IMR-90 (cell line): ENCODE data around the gene FAM193A. TPM values are rescaled to one million over a fixed set of nuclear protein-coding genes. Genes with fewer than 3 reads are reported as not detected.
A peak's percentile ranks its signal among the peaks of the same experiment; 100 is the strongest.

ENCODE experiments used
- ATAC-seq: fragments of 200-7000 bp; cut with Tn5 transposase; 2 replicates; pipeline ENCODE4 v1.9.1; 2020; ENCODE audit warnings: low read depth, mild to moderate bottlenecking, moderate library complexity
- BruUV-seq: library from RNA; stranded (reverse); fragments of 400-500 nt; replicated peaks from 2 replicates; lab custom pipeline; 2021; lab: Mats Ljungman, UMichigan
- CTCF ChIA-PET: fragments of 300-600 bp; formaldehyde crosslinking; extraction: SDS; loops from one replicate; lab custom pipeline; 2021; ENCODE audit warnings: antibody characterized with exemption; lab: Yijun Ruan, JAX
- POLR2A ChIA-PET: fragments of 300-600 bp; sonication (Branson Sonifier 250); formaldehyde crosslinking; loops from one replicate; lab custom pipeline; 2022; ENCODE audit warnings: antibody characterized with exemption; ENCODE audit not compliant: unreplicated experiment; lab: Charles Lee
- DNase-seq: peaks from one replicate; pipeline ENCODE4 v3.0.0; 2013
- H2AFZ ChIP-seq: replicated peaks from 2 replicates; pipeline ENCODE3; 2013; ENCODE audit warnings: low read length, mild to moderate bottlenecking; ENCODE audit not compliant: poor library complexity
- H2AK5ac ChIP-seq: 2 replicates; pipeline ENCODE4 v1.6.1; 2013; ENCODE audit warnings: low read depth, low read length, inconsistent platforms
- H2AK9ac ChIP-seq: replicated peaks from 2 replicates; pipeline ENCODE3; 2013; ENCODE audit warnings: mild to moderate bottlenecking, low read depth, low read length, moderate library complexity; ENCODE audit not compliant: poor library complexity
- H2BK120ac ChIP-seq: 2 replicates; pipeline ENCODE4 v1.6.1; 2013; ENCODE audit warnings: low read depth, low read length, inconsistent platforms
- H2BK15ac ChIP-seq: 3 replicates; pipeline ENCODE4 v1.6.1; 2013; ENCODE audit warnings: low read depth, low read length, inconsistent platforms
- H2BK20ac ChIP-seq: 2 replicates; pipeline ENCODE4 v1.6.1; 2013; ENCODE audit warnings: low read depth, mild to moderate bottlenecking, inconsistent platforms, low read length, moderate library complexity
- H2BK5ac ChIP-seq: 2 replicates; pipeline ENCODE4 v1.6.1; 2013; ENCODE audit warnings: mild to moderate bottlenecking, low read depth, low read length, inconsistent platforms; ENCODE audit not compliant: poor library complexity, severe bottlenecking
- H3K14ac ChIP-seq: replicated peaks from 2 replicates; pipeline ENCODE4 v1.6.1; 2013; ENCODE audit warnings: low read depth, low read length, inconsistent platforms
- H3K18ac ChIP-seq: 2 replicates; pipeline ENCODE4 v1.6.1; 2013; ENCODE audit warnings: low read depth, low read length, control low read depth
- H3K23ac ChIP-seq: 2 replicates; pipeline ENCODE4 v1.6.1; 2013; ENCODE audit warnings: low read depth, low read length, inconsistent platforms
- H3K27ac ChIP-seq: 2 replicates; pipeline ENCODE4 v1.5.1; 2013; ENCODE audit warnings: mild to moderate bottlenecking, control low read depth, low read length; ENCODE audit not compliant: insufficient read depth
- H3K27me3 ChIP-seq: 2 replicates; pipeline ENCODE4 v1.6.1; 2013; ENCODE audit warnings: low read length; ENCODE audit not compliant: control insufficient read depth, insufficient read depth
- H3K36me3 ChIP-seq: 2 replicates; pipeline ENCODE4 v1.6.1; 2013; ENCODE audit warnings: low read length, mixed read lengths; ENCODE audit not compliant: control insufficient read depth, insufficient read depth
- H3K4ac ChIP-seq: 2 replicates; pipeline ENCODE4 v1.6.1; 2013; ENCODE audit warnings: low read depth, low read length, inconsistent platforms
- H3K4me1 ChIP-seq: 2 replicates; pipeline ENCODE4 v1.6.1; 2013; ENCODE audit warnings: low read length, mixed read lengths; ENCODE audit not compliant: control insufficient read depth, insufficient read depth
- H3K4me2 ChIP-seq: 2 replicates; pipeline ENCODE4 v1.6.1; 2013; ENCODE audit warnings: low read depth, mild to moderate bottlenecking, control low read depth, low read length, moderate library complexity
- H3K4me3 ChIP-seq: 2 replicates; pipeline ENCODE4 v1.5.1; 2013; ENCODE audit warnings: low read depth, mild to moderate bottlenecking, control low read depth, low read length, moderate library complexity; ENCODE audit not compliant: insufficient read depth
- H3K56ac ChIP-seq: 2 replicates; pipeline ENCODE4 v1.6.1; 2013; ENCODE audit warnings: low read length, inconsistent platforms; ENCODE audit not compliant: insufficient read depth; ENCODE audit errors: extremely low read depth
- H3K79me1 ChIP-seq, 2 experiments: 2 replicates each; pipeline ENCODE4 v1.6.1; 2013; ENCODE audit warnings: low read length in 2 of 2, inconsistent platforms in 1 of 2, low read depth in 1 of 2
- H3K9ac ChIP-seq: 2 replicates; pipeline ENCODE4 v1.6.1; 2013; ENCODE audit warnings: low read depth, low read length, control low read depth
- H3K9me1 ChIP-seq: 2 replicates; pipeline ENCODE4 v1.6.1; 2013; ENCODE audit warnings: low read length, inconsistent platforms; ENCODE audit not compliant: insufficient read depth
- H3K9me3 ChIP-seq: 2 replicates; pipeline ENCODE4 v1.6.1; 2013; ENCODE audit warnings: low read length; ENCODE audit not compliant: control insufficient read depth, insufficient read depth
- H4K20me1 ChIP-seq: 2 replicates; pipeline ENCODE4 v1.6.1; 2013; ENCODE audit warnings: low read length, inconsistent platforms; ENCODE audit not compliant: insufficient read depth
- H4K5ac ChIP-seq: 2 replicates; pipeline ENCODE4 v1.6.1; 2013; ENCODE audit warnings: mild to moderate bottlenecking, low read depth, low read length, control low read depth
- H4K8ac ChIP-seq, 2 experiments: 2 replicates each; pipeline ENCODE4 v1.6.1; 2013; ENCODE audit warnings: low read depth in 2 of 2, low read length in 2 of 2, control low read depth in 1 of 2, inconsistent platforms in 1 of 2
- H4K91ac ChIP-seq: 2 replicates; pipeline ENCODE4 v1.6.1; 2013; ENCODE audit warnings: low read depth, low read length, inconsistent platforms; ENCODE audit not compliant: insufficient read depth
- BHLHE40 ChIP-seq: fragments of 150-350 bp; IDR thresholded peaks from 2 replicates; pipeline ENCODE4 v1.6.1; 2016; ENCODE audit warnings: mild to moderate bottlenecking, low read depth, low read length
- CEBPB ChIP-seq: IDR thresholded peaks from 2 replicates; pipeline ENCODE4 v1.6.1; 2012; ENCODE audit warnings: low read depth, low read length, improper control_type of control experiment
- CHD1 ChIP-seq: IDR thresholded peaks from 2 replicates; pipeline ENCODE4 v1.6.1; 2012; ENCODE audit warnings: low read depth, low read length, improper control_type of control experiment
- CTCF ChIP-seq: conservative IDR thresholded peaks from 2 replicates; pipeline ENCODE4 v1.5.1; 2012; ENCODE audit warnings: mild to moderate bottlenecking, low read depth, low read length, improper control_type of control experiment
- ELK1 ChIP-seq: fragments of 150-350 bp; IDR thresholded peaks from 2 replicates; pipeline ENCODE4 v1.6.1; 2016; ENCODE audit warnings: low read depth, mild to moderate bottlenecking, low read length, moderate library complexity, borderline replicate concordance
- FOS ChIP-seq: fragments of 150-350 bp; IDR thresholded peaks from 2 replicates; pipeline ENCODE4 v1.6.1; 2016; ENCODE audit warnings: low read depth, low read length
- MAZ ChIP-seq: IDR thresholded peaks from 2 replicates; pipeline ENCODE4 v1.6.1; 2012; ENCODE audit warnings: low read depth, mild to moderate bottlenecking, low read length, improper control_type of control experiment, moderate library complexity, borderline replicate concordance
- NFE2L2 ChIP-seq: fragments of 150-350 bp; IDR thresholded peaks from 2 replicates; pipeline ENCODE4 v1.6.1; 2016; ENCODE audit warnings: low read depth, mild to moderate bottlenecking, low read length
- POLR2A ChIP-seq: IDR thresholded peaks from 2 replicates; pipeline ENCODE4 v1.6.1; 2012; ENCODE audit warnings: mild to moderate bottlenecking, low read depth, low read length
- RAD21 ChIP-seq: IDR thresholded peaks from 2 replicates; pipeline ENCODE4 v1.6.1; 2012; ENCODE audit warnings: low read length, improper control_type of control experiment
- RCOR1 ChIP-seq: IDR thresholded peaks from 2 replicates; pipeline ENCODE4 v1.6.1; 2012; ENCODE audit warnings: mild to moderate bottlenecking, low read length, improper control_type of control experiment; ENCODE audit not compliant: insufficient replicate concordance
- RFX5 ChIP-seq: IDR thresholded peaks from 2 replicates; pipeline ENCODE4 v1.8.0; 2012; ENCODE audit warnings: low read depth, mild to moderate bottlenecking, low read length, moderate library complexity
- SMC3 ChIP-seq: fragments of 150-350 bp; IDR thresholded peaks from 2 replicates; pipeline ENCODE4 v1.6.1; 2016; ENCODE audit warnings: low read depth, mild to moderate bottlenecking, antibody characterized with exemption, low read length, moderate library complexity
- WGBS, 2 experiments: methylation state at CpG; one replicate each; pipeline versions ENCODE4 v1.1.5 to v1.1.7; 2013; ENCODE audit warnings: missing lambda C conversion rate in 2 of 2; ENCODE audit not compliant: insufficient read length in 1 of 2; ENCODE audit errors: extremely low coverage in 2 of 2; 5-methylcytosine and 5-hydroxymethylcytosine counted together
- dilution Hi-C: fragments of 300-500 bp; cut with HindIII; formaldehyde crosslinking; loops from one replicate; pipeline ENCODE4 v1.14.3; 2018; ENCODE audit warnings: low sequenced_read_pairs; ENCODE audit not compliant: unreplicated experiment
- in situ Hi-C: fragments of 300-500 bp; cut with MboI; formaldehyde crosslinking; loops from 3 replicates; pipeline ENCODE4 v1.14.3; 2019; ENCODE audit warnings: low sequenced_read_pairs, inconsistent platforms, mixed read lengths
- intact Hi-C: fragments of 100-400 bp; cut with micrococcal nuclease; formaldehyde crosslinking; loops from 2 replicates; pipeline ENCODE4 v1.10.0; 2022
- polyA plus RNA-seq, 3 experiments: library from polyadenylated mRNA; depleted of rRNA; stranded (reverse); fragments of >200 nt; gene quantifications; 2 replicates each; pipeline ENCODE4 v1.2.3, GENCODE V29; 2012; ENCODE audit warnings: low replicate concordance in 1 of 3
- total RNA-seq: library from RNA; depleted of rRNA; stranded (reverse); fragments of >200 nt; gene quantifications from 2 replicates; pipeline ENCODE4 v1.2.3, GENCODE V29; 2012
- TF ChIP-seq, protein P1 (sequence below): fragments of 150-350 bp; IDR thresholded peaks from 2 replicates; pipeline ENCODE4 v1.6.1; 2017; ENCODE audit warnings: mild to moderate bottlenecking, antibody characterized with exemption, low read length, low read depth

The FAM193A gene
- total and polyA plus RNA-seq, 2 of the 4 experiments (the other 2 are of a cell fraction): 6.8 to 11.0 TPM

DNA sequence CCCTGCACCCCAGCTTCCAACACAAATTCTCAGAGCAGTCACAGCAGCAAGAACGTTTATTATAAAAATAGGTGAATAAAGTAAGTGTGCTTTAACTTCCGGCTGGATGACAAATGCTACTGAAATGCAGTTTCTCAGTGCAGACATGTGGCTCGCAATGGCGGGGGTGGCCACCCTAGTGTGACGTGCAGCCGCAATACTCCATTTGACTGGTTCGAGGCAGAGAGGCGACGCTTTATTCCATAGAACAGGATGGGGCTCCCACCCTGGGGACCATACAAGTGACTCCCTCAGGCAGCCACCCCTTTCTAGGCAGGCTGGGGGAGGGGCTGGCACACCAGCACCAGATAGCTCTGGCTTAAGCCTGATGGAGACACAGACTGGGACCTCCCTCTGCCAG is 205.2 kb downstream of the FAM193A start:
- H3K4me1 ChIP-seq: peaks cover 18% of the 10 kb centered on the region
- no peak overlapping the region; the same call in 1 of the 2 replicates for H3K23ac ChIP-seq
- ATAC-seq (peak; percentile 21), DNase-seq (peak; percentile 57)
- H3K9me1 ChIP-seq: peaks cover 26% of the 10 kb centered on the region
- no peak overlapping the region for H2BK15ac ChIP-seq
- peak overlapping the region; percentile 62 for H2AK9ac ChIP-seq
- H3K14ac ChIP-seq: 0 out of 2 replicates have a peak overlapping the region, but pooled peaks have one; percentile 18
- H3K9ac ChIP-seq: no peak overlapping the region
- no peak overlapping the region for H3K4me2 ChIP-seq
- no peak overlapping the region for H4K5ac ChIP-seq
- ChIA-PET POLR2A (no interaction called here), CTCF (no interaction called here)
- peaks cover 3 to 44% of the 10 kb centered on the region in 2 experiments; a peak in 3 of 4 replicates for H3K79me1 ChIP-seq
- no peak for TF ChIP-seq CEBPB
- TF ChIP-seq FOS: no peak
- TF ChIP-seq MAZ: no peak
- no peak for TF ChIP-seq BHLHE40
- TF ChIP-seq POLR2A: no peak
- no peak for TF ChIP-seq NFE2L2
- TF ChIP-seq RFX5: no peak
- TF ChIP-seq RCOR1: no peak
- TF ChIP-seq SMC3: no peak
- TF ChIP-seq CHD1: no peak
- TF ChIP-seq ELK1: no peak
- TF ChIP-seq, protein P1, sequence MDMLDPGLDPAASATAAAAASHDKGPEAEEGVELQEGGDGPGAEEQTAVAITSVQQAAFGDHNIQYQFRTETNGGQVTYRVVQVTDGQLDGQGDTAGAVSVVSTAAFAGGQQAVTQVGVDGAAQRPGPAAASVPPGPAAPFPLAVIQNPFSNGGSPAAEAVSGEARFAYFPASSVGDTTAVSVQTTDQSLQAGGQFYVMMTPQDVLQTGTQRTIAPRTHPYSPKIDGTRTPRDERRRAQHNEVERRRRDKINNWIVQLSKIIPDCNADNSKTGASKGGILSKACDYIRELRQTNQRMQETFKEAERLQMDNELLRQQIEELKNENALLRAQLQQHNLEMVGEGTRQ: no peak; the same call in 1 of the 2 replicates
- no peak for TF ChIP-seq RAD21
- no peak for TF ChIP-seq CTCF
- H2BK20ac ChIP-seq: no peak overlapping the region
- H3K9me3 ChIP-seq: no peaks in the 10 kb centered on the region
- no peak overlapping the region for H3K4me3 ChIP-seq
- peak overlapping the region; percentile 23; the same call in 1 of the 2 replicates for H3K4ac ChIP-seq
- no peak overlapping the region for H2BK120ac ChIP-seq
- no peak overlapping the region for H3K27ac ChIP-seq
- H3K56ac ChIP-seq: no peak overlapping the region
- no peak overlapping the region for H4K91ac ChIP-seq
- peaks cover 38% of the 10 kb centered on the region for H3K36me3 ChIP-seq
- dilution Hi-C loops: no loop called here
- H4K8ac ChIP-seq: peak overlapping the region in 1 of 2 experiments; percentile 35; a peak in 1 of 4 replicates
- peak overlapping the region; percentile 46 for H2BK5ac ChIP-seq
- peak overlapping the region; percentile 54 for H2AK5ac ChIP-seq
- peaks cover 19% of the 10 kb centered on the region for H4K20me1 ChIP-seq
- H3K27me3 ChIP-seq: no peaks in the 10 kb centered on the region
- in situ Hi-C loops: no loop called here
- H2AFZ ChIP-seq: peak overlapping the region; percentile 39
- WGBS, 2 experiments: 80% methylated on average over 8 of the region's 9 CpGs; no CpG with 5 or more reads in 1 of the 2 experiments
- intact Hi-C loops: no loop called here
- no TSS peak for BruUV-seq
- no peak overlapping the region for H3K18ac ChIP-seq
